ENCODE measurements around the gene RASSF8. TPM values are rescaled to one million over a fixed set of nuclear protein-coding genes. Genes with fewer than 3 reads are reported as not detected.

RASSF8 gene
- total and polyA plus RNA-seq, 2 donors (not counting 3 experiments of a cell fraction or from before 2014, with no cell fraction given), result 11.1 to 59.3 TPM

DNA sequence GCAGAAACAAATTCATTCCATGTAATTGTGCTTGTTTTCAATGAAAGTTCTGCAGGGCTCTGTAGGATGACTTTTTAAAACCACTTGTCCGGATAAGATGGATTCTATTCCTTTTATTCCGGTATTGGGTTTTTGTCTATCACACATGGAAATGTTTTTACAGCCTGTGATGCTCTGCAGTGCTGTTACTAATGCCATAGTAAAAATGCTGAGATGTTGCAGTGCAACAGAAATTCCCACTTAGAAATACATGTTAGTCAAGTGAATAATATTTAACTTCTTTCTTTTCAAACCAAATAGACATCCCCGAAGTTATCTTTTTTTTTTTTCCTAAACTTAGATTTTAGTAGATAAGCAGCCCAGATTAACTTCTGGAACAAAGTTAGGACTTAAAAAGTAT, 71.9 kb downstream of the RASSF8 start:
- TF ChIP-seq POLR2A (IDR thresholded peaks at IDR 0.05; ENCODE audit: low read depth, low read length), result no peak
- TF ChIP-seq, protein P1, sequence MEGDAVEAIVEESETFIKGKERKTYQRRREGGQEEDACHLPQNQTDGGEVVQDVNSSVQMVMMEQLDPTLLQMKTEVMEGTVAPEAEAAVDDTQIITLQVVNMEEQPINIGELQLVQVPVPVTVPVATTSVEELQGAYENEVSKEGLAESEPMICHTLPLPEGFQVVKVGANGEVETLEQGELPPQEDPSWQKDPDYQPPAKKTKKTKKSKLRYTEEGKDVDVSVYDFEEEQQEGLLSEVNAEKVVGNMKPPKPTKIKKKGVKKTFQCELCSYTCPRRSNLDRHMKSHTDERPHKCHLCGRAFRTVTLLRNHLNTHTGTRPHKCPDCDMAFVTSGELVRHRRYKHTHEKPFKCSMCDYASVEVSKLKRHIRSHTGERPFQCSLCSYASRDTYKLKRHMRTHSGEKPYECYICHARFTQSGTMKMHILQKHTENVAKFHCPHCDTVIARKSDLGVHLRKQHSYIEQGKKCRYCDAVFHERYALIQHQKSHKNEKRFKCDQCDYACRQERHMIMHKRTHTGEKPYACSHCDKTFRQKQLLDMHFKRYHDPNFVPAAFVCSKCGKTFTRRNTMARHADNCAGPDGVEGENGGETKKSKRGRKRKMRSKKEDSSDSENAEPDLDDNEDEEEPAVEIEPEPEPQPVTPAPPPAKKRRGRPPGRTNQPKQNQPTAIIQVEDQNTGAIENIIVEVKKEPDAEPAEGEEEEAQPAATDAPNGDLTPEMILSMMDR (IDR thresholded peaks at IDR 0.05; ENCODE audit: extremely low read depth in 1 of 2, insufficient read depth in 1 of 2, low read depth in 1 of 2, low read length in 2 of 2), result no peak
- TF ChIP-seq, protein P2, sequence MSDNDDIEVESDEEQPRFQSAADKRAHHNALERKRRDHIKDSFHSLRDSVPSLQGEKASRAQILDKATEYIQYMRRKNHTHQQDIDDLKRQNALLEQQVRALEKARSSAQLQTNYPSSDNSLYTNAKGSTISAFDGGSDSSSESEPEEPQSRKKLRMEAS (IDR thresholded peaks at IDR 0.05; ENCODE audit: insufficient read depth, insufficient read length), result no peak
- Histone ChIP-seq H3K9me1 (replicated peaks; ENCODE audit: control insufficient read depth, extremely low read depth, insufficient read depth, low read length) (no peaks in the 10 kb centered on the region), H3K4me1 (ENCODE audit: control insufficient read depth, extremely low read depth, insufficient read depth, low read length) (peaks cover 2% of the 10 kb centered on the region), H3K36me3 (ENCODE audit: control insufficient read depth in 2 of 2, extremely low read depth in 1 of 2, insufficient read depth in 2 of 2, low read length in 2 of 2) (no peaks in the 10 kb centered on the region), H3K79me2 (ENCODE audit: control insufficient read depth, insufficient read depth, low read length) (peaks cover 68% of the 10 kb centered on the region), H3K27ac (ENCODE audit: insufficient read depth, low read depth, low read length) (no peak overlapping the region), H3K9me3 (replicated peaks; ENCODE audit: control insufficient read depth, insufficient read depth, low read length) (no peaks in the 10 kb centered on the region), H3K4me3 (replicated peaks in 1 of 3; ENCODE audit: insufficient read depth in 1 of 3, low read depth in 1 of 3, low read length in 3 of 3) (no peak overlapping the region), H3K9ac (replicated peaks; ENCODE audit: extremely low read depth, insufficient read depth, low read length) (no peak overlapping the region), H3K27me3 (ENCODE audit: control insufficient read depth in 2 of 2, insufficient read depth in 2 of 2, low read length in 2 of 2) (no peaks in the 10 kb centered on the region), H2AFZ (ENCODE audit: low read depth, low read length) (no peak overlapping the region), H4K20me1 (replicated peaks; ENCODE audit: control insufficient read depth, extremely low read depth, insufficient read depth, low read length) (no peaks in the 10 kb centered on the region), H3K4me2 (ENCODE audit: insufficient read depth, low read length) (no peak overlapping the region)
- ChIA-PET CTCF (interaction anchor here (3.1 to 3.5 kb wide), 2 partner anchors 71 to 594 kb away, joined by 16 to 22 read pairs; partner anchors contain the start of gene RASSF8), POLR2A (no interaction called here)
- BruUV-seq (replicated peaks), result no TSS peak
- DNase-seq (ENCODE audit: low read depth, low spot score) (no peak), FAIRE-seq (no peak)
- dilution Hi-C loops (cut with MboI; ENCODE audit: extremely low pct_ligation_motif_present, low sequenced_read_pairs) (no loop called here), intact Hi-C loops (cut with micrococcal nuclease) (no loop called here)

DNA sequence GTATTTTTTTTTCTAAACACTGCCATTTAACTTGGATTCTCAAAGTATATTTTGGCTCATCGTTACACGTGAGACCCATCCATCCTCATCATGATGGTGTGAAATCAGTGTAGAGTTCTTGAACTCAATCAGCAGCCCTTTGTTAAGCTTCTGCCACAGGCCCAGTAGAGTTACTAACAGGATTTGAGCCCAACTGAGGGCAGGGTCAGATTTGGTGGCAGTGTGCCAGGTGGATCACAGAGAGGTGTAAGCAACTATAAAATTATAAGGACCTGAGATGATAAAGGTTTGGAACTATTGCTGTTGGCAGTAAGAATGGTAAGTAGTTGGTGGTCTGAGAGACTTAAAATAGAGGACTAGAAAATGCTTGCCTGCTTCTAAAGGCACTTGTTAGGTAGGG, 72.8 kb downstream of the RASSF8 start:
- H3K79me2 ChIP-seq (ENCODE audit: control insufficient read depth, insufficient read depth, low read length), result peaks cover 68% of the 10 kb centered on the region
- intact Hi-C loops (cut with micrococcal nuclease), result no loop called here

More for the DNA sequence above, 72.8 kb downstream of the RASSF8 start:
- Histone ChIP-seq H3K4me1 (ENCODE audit: control insufficient read depth, extremely low read depth, insufficient read depth, low read length) (peaks cover 2% of the 10 kb centered on the region), H2AFZ (ENCODE audit: low read depth, low read length) (no peak overlapping the region), H3K36me3 (ENCODE audit: control insufficient read depth in 2 of 2, extremely low read depth in 1 of 2, insufficient read depth in 2 of 2, low read length in 2 of 2) (no peaks in the 10 kb centered on the region), H3K9me1 (replicated peaks; ENCODE audit: control insufficient read depth, extremely low read depth, insufficient read depth, low read length) (no peaks in the 10 kb centered on the region), H3K27me3 (ENCODE audit: control insufficient read depth in 2 of 2, insufficient read depth in 2 of 2, low read length in 2 of 2) (no peaks in the 10 kb centered on the region), H3K4me2 (ENCODE audit: insufficient read depth, low read length) (no peak overlapping the region), H4K20me1 (replicated peaks; ENCODE audit: control insufficient read depth, extremely low read depth, insufficient read depth, low read length) (peaks cover 2% of the 10 kb centered on the region), H3K4me3 (replicated peaks in 1 of 3; ENCODE audit: insufficient read depth in 1 of 3, low read depth in 1 of 3, low read length in 3 of 3) (no peak overlapping the region), H3K9ac (replicated peaks; ENCODE audit: extremely low read depth, insufficient read depth, low read length) (no peak overlapping the region), H3K9me3 (replicated peaks; ENCODE audit: control insufficient read depth, insufficient read depth, low read length) (no peaks in the 10 kb centered on the region), H3K27ac (ENCODE audit: insufficient read depth, low read depth, low read length) (no peak overlapping the region)
- BruUV-seq (replicated peaks), result no TSS peak
- TF ChIP-seq EZH2 (IDR thresholded peaks at IDR 0.05; ENCODE audit: borderline replicate concordance, low read depth, low read length, severe bottlenecking) (no peak), FOS (IDR thresholded peaks at IDR 0.05; ENCODE audit: borderline replicate concordance, insufficient read depth, low read length) (no peak), POLR2AphosphoS5 (IDR thresholded peaks at IDR 0.05; ENCODE audit: insufficient read depth, low read depth, low read length) (no peak), JUN (IDR thresholded peaks at IDR 0.05; ENCODE audit: borderline replicate concordance, insufficient read depth, insufficient read length, low read depth) (no peak), MYC (IDR thresholded peaks at IDR 0.05; ENCODE audit: low read depth, low read length) (no peak), GATA2 (IDR thresholded peaks at IDR 0.05; ENCODE audit: insufficient read depth, insufficient read length, low read depth, low read length) (no peak), POLR2A (IDR thresholded peaks at IDR 0.05; ENCODE audit: low read depth, low read length) (no peak)
- TF ChIP-seq, protein P1 (IDR thresholded peaks at IDR 0.05; ENCODE audit: extremely low read depth in 1 of 2, insufficient read depth in 1 of 2, low read depth in 1 of 2, low read length in 2 of 2), result no peak
- TF ChIP-seq, protein P2 (IDR thresholded peaks at IDR 0.05; ENCODE audit: insufficient read depth, insufficient read length), result no peak
- dilution Hi-C loops (cut with MboI; ENCODE audit: extremely low pct_ligation_motif_present, low sequenced_read_pairs), result no loop called here
- DNase-seq (ENCODE audit: low read depth, low spot score), result no peak
- POLR2A ChIA-PET, result no interaction called here
- CTCF ChIA-PET, result interaction anchor here (1.7 to 3.5 kb wide), 3 partner anchors 13 to 595 kb away, joined by 5 to 22 read pairs (median 16); partner anchors contain the start of gene RASSF8
- FAIRE-seq, result no peak

All from endothelial cell of umbilical vein (primary cell).